Spinal cord (tissue), 10 donors: ENCODE data around the gene UMAD1. TPM values are rescaled to one million over a fixed set of nuclear protein-coding genes. Genes with fewer than 3 reads are reported as not detected.

Source experiments
- DNase-seq, 6 donors: peaks; one replicate each; pipeline versions ENCODE4 v3.0.0 to v3.0.0-alpha.2; 2013 to 2015; ENCODE audit warnings: low spot score in 6 of 6, low read depth in 4 of 6
- H3K27ac ChIP-seq: one replicate; pipeline ENCODE4 v1.5.1; 2013; ENCODE audit warnings: low read depth, low read length, control low read depth
- H3K27me3 ChIP-seq: one replicate; pipeline ENCODE4 v1.6.1; 2013; ENCODE audit warnings: low read length; ENCODE audit not compliant: control insufficient read depth, insufficient read depth
- H3K36me3 ChIP-seq: one replicate; pipeline ENCODE4 v1.6.1; 2013; ENCODE audit warnings: low read length; ENCODE audit not compliant: control insufficient read depth, insufficient read depth
- H3K4me1 ChIP-seq: one replicate; pipeline ENCODE4 v1.6.1; 2013; ENCODE audit warnings: low read length; ENCODE audit not compliant: control insufficient read depth, insufficient read depth
- H3K4me3 ChIP-seq: one replicate; pipeline ENCODE4 v1.5.1; 2013; ENCODE audit warnings: low read depth, low read length, control low read depth
- H3K9me3 ChIP-seq: one replicate; pipeline ENCODE4 v1.6.1; 2013; ENCODE audit warnings: low read length; ENCODE audit not compliant: control insufficient read depth, insufficient read depth
- WGBS: methylation state at CpG from one replicate; pipeline ENCODE4 v1.1.5; 2013; ENCODE audit warnings: missing lambda C conversion rate; ENCODE audit not compliant: insufficient coverage; 5-methylcytosine and 5-hydroxymethylcytosine counted together
- polyA plus RNA-seq, 2 donors: library from polyadenylated mRNA; unstranded; fragments of 120-200 nt; gene quantifications; one replicate each; pipeline ENCODE4 v1.2.1, GENCODE V29; 2013; ENCODE audit not compliant: insufficient read length in 2 of 2
- total RNA-seq, 2 donors: library from RNA; depleted of rRNA in 1 of 2; stranded (reverse); fragments of 120-200 nt in 1 of 2; fragments of >200 nt in 1 of 2; gene quantifications; one replicate each; pipeline versions ENCODE4 v1.2.3 to v1.2.4, GENCODE V29; 2013 to 2014
- donor health status: healthy.

UMAD1 gene
- total and polyA plus RNA-seq, 4 donors = 12.9 to 18.1 (median 14.7) TPM

- peak in 1 of 6 donors; percentile 26 for DNase-seq
- peak overlapping the region; percentile 67 for H3K27ac ChIP-seq
- no peaks in the 10 kb centered on the region for H3K36me3 ChIP-seq
Measured at GRCh38 chr7:7732621-7733281, 92.2 kb downstream of the UMAD1 start.

GRCh38 chr7:7736671-7737070 is 96.1 kb downstream of the UMAD1 start:
- no peak overlapping the region for H3K27ac ChIP-seq
- H3K27me3 ChIP-seq = no peaks in the 10 kb centered on the region
- H3K36me3 ChIP-seq = no peaks in the 10 kb centered on the region
- H3K9me3 ChIP-seq = no peaks in the 10 kb centered on the region
- peaks cover 3% of the 10 kb centered on the region for H3K4me1 ChIP-seq
- no peak for DNase-seq
- no peak overlapping the region for H3K4me3 ChIP-seq
- WGBS = 36% methylated on average over 1 of the region's 2 CpGs

More at GRCh38 chr7:7732621-7733281, 92.2 kb downstream of the UMAD1 start:
- Histone ChIP-seq H3K27me3 (no peaks in the 10 kb centered on the region), H3K4me3 (no peak overlapping the region), H3K9me3 (no peaks in the 10 kb centered on the region), H3K4me1 (peaks cover 3% of the 10 kb centered on the region)
- WGBS = 65% methylated on average over 2 of the region's 4 CpGs

GRCh38 chr7:7737674-7738073 is 97.1 kb downstream of the UMAD1 start:
- Histone ChIP-seq H3K4me1 (peaks cover 3% of the 10 kb centered on the region), H3K4me3 (no peak overlapping the region), H3K27ac (no peak overlapping the region), H3K9me3 (no peaks in the 10 kb centered on the region), H3K27me3 (no peaks in the 10 kb centered on the region), H3K36me3 (no peaks in the 10 kb centered on the region)
- no peak for DNase-seq

GRCh38 chr7:7738177-7738576 is 97.6 kb downstream of the UMAD1 start:
- no peaks in the 10 kb centered on the region for H3K9me3 ChIP-seq
- no CpG with 5 or more reads among the region's 1 CpG for WGBS
- peaks cover 3% of the 10 kb centered on the region for H3K4me1 ChIP-seq
- no peak overlapping the region for H3K4me3 ChIP-seq
- no peaks in the 10 kb centered on the region for H3K27me3 ChIP-seq
- H3K27ac ChIP-seq = peak overlapping the region; percentile 77
- no peaks in the 10 kb centered on the region for H3K36me3 ChIP-seq
- DNase-seq = no peak

GRCh38 chr7:7738622-7739021 is 98.1 kb downstream of the UMAD1 start:
- no peak for DNase-seq
- no peak overlapping the region for H3K4me3 ChIP-seq
- peaks cover 3% of the 10 kb centered on the region for H3K4me1 ChIP-seq
- no peaks in the 10 kb centered on the region for H3K36me3 ChIP-seq
- peak overlapping the region; percentile 77 for H3K27ac ChIP-seq
- 79% methylated on average over 3 of the region's 3 CpGs for WGBS
- no peaks in the 10 kb centered on the region for H3K9me3 ChIP-seq
- H3K27me3 ChIP-seq = no peaks in the 10 kb centered on the region

GRCh38 chr7:7739204-7740036 is 98.9 kb downstream of the UMAD1 start:
- H3K27ac ChIP-seq = peak overlapping the region; percentile 77
- no peaks in the 10 kb centered on the region for H3K27me3 ChIP-seq
- no CpG with 5 or more reads among the region's 4 CpGs for WGBS
- peak in 1 of 6 donors; percentile 39 for DNase-seq
- H3K4me3 ChIP-seq = no peak overlapping the region
- H3K36me3 ChIP-seq = no peaks in the 10 kb centered on the region
- H3K4me1 ChIP-seq = peaks cover 3% of the 10 kb centered on the region
- H3K9me3 ChIP-seq = no peaks in the 10 kb centered on the region

- H3K27ac ChIP-seq = peak overlapping the region; percentile 8
- H3K27me3 ChIP-seq = no peaks in the 10 kb centered on the region
- no peak overlapping the region for H3K4me3 ChIP-seq
- H3K36me3 ChIP-seq = no peaks in the 10 kb centered on the region
- DNase-seq = no peak
- peaks cover 3% of the 10 kb centered on the region for H3K4me1 ChIP-seq
- WGBS = no CpG with 5 or more reads among the region's 2 CpGs
- no peaks in the 10 kb centered on the region for H3K9me3 ChIP-seq
Measured at GRCh38 chr7:7740037-7740355, 99.4 kb downstream of the UMAD1 start.

- Histone ChIP-seq H3K9me3 (no peaks in the 10 kb centered on the region), H3K4me1 (no peaks in the 10 kb centered on the region), H3K4me3 (no peak overlapping the region), H3K27ac (no peak overlapping the region), H3K36me3 (no peaks in the 10 kb centered on the region), H3K27me3 (no peaks in the 10 kb centered on the region)
- WGBS = 98% methylated on average over 7 of the region's 12 CpGs
- no peak for DNase-seq
Measured at GRCh38 chr7:7742223-7742622, 101.7 kb downstream of the UMAD1 start.

GRCh38 chr7:7745258-7745657 is 104.7 kb downstream of the UMAD1 start:
- no peaks in the 10 kb centered on the region for H3K27me3 ChIP-seq
- H3K4me1 ChIP-seq = no peaks in the 10 kb centered on the region
- H3K27ac ChIP-seq = no peak overlapping the region
- H3K36me3 ChIP-seq = no peaks in the 10 kb centered on the region
- DNase-seq = no peak
- H3K4me3 ChIP-seq = no peak overlapping the region
- 100% methylated on average over 2 of the region's 4 CpGs for WGBS
- H3K9me3 ChIP-seq = no peaks in the 10 kb centered on the region

GRCh38 chr7:7745966-7746365 is 105.4 kb downstream of the UMAD1 start:
- no peak for DNase-seq
- Histone ChIP-seq H3K4me3 (no peak overlapping the region), H3K9me3 (no peaks in the 10 kb centered on the region), H3K27me3 (no peaks in the 10 kb centered on the region), H3K36me3 (no peaks in the 10 kb centered on the region), H3K4me1 (no peaks in the 10 kb centered on the region), H3K27ac (no peak overlapping the region)
- 83% methylated on average over 3 of the region's 4 CpGs for WGBS
